D721Med (cell line): ENCODE data around the gene NTRK3.

Experiments used
- DNase-seq: peaks from one replicate; pipeline ENCODE4 v3.0.0; 2011; ENCODE audit warnings: low spot score; ENCODE audit not compliant: insufficient read length
- FAIRE-seq: peaks from 2 replicates; lab custom pipeline; 2011; peaks lifted over from hg19 to GRCh38; lab: Jason Lieb, UNC
- CTCF ChIP-seq: IDR thresholded peaks from 2 replicates; pipeline ENCODE4 v1.5.1; 2012; ENCODE audit warnings: mild to moderate bottlenecking, control low read depth; ENCODE audit not compliant: insufficient read depth; ENCODE audit errors: missing control alignments

NTRK3 gene

GRCh38 chr15:88104357-88104756 lies 152.2 kb downstream of the NTRK3 start:
- DNase-seq (no peak), FAIRE-seq (no peak)
- no peak for TF ChIP-seq CTCF

- FAIRE-seq (no peak), DNase-seq (no peak)
- no peak for TF ChIP-seq CTCF
Measured at GRCh38 chr15:88100181-88100580, 156.4 kb downstream of the NTRK3 start.

GRCh38 chr15:88098361-88098760 lies 158.2 kb downstream of the NTRK3 start:
- FAIRE-seq: no peak
- no peak for TF ChIP-seq CTCF
- DNase-seq: no peak

GRCh38 chr15:88091444-88092016 lies 165.0 kb downstream of the NTRK3 start:
- FAIRE-seq (no peak), DNase-seq (no peak)
- TF ChIP-seq CTCF: no peak

GRCh38 chr15:88090481-88091011 lies 166.0 kb downstream of the NTRK3 start:
- TF ChIP-seq CTCF: no peak
- DNase-seq: no peak
- FAIRE-seq: no peak

- no peak for TF ChIP-seq CTCF
- DNase-seq: no peak
- FAIRE-seq: no peak
Measured at GRCh38 chr15:88089731-88090130, 166.8 kb downstream of the NTRK3 start.

GRCh38 chr15:88089024-88089620 lies 167.4 kb downstream of the NTRK3 start:
- no peak for TF ChIP-seq CTCF
- FAIRE-seq (no peak), DNase-seq (no peak)
